Activated naive CD8-positive, alpha-beta T cell treated with anti-CD3 and anti-CD28 coated beads, Interleukin-2, amount 50 U/mL, for 24 hours (primary cell): ENCODE results near the gene CMSS1.

Source experiments
- ATAC-seq: fragments of 150-1000 bp; cut with Tn5 transposase; one replicate; pipeline ENCODE4 v1.10.0; 2021
- DNase-seq: peaks from one replicate; pipeline ENCODE4 v3.0.0; 2021
- H3K27ac Mint-ChIP-seq: one replicate; pipeline ENCODE4 v1.8.0; 2021; ENCODE audit warnings: mild to moderate bottlenecking, mixed read lengths
- H3K27me3 Mint-ChIP-seq: one replicate; pipeline ENCODE4 v1.8.0; 2021; ENCODE audit warnings: mixed read lengths
- H3K36me3 Mint-ChIP-seq: one replicate; pipeline ENCODE4 v1.8.0; 2021; ENCODE audit warnings: low read depth, mixed read lengths
- H3K4me1 Mint-ChIP-seq: one replicate; pipeline ENCODE4 v1.8.0; 2021; ENCODE audit warnings: mixed read lengths
- H3K4me3 Mint-ChIP-seq: one replicate; pipeline ENCODE4 v1.8.0; 2021; ENCODE audit warnings: mild to moderate bottlenecking, moderate library complexity, mixed read lengths
- H3K9me3 Mint-ChIP-seq: one replicate; pipeline ENCODE4 v1.8.0; 2021; ENCODE audit warnings: mixed read lengths

CMSS1 gene

GRCh38 chr3:99883693-99884092 lies 66.0 kb downstream of the CMSS1 start:
- Mint-ChIP-seq H3K4me1 (peaks cover 15% of the 10 kb centered on the region), H3K4me3 (no peak overlapping the region), H3K36me3 (peaks cover 11% of the 10 kb centered on the region), H3K27ac (no peak overlapping the region), H3K27me3 (no peaks in the 10 kb centered on the region), H3K9me3 (peaks cover 3% of the 10 kb centered on the region)
- DNase-seq (no peak), ATAC-seq (no peak)

- Mint-ChIP-seq H3K4me1 (peaks cover 15% of the 10 kb centered on the region), H3K27ac (no peak overlapping the region), H3K27me3 (no peaks in the 10 kb centered on the region), H3K36me3 (peaks cover 11% of the 10 kb centered on the region), H3K4me3 (no peak overlapping the region), H3K9me3 (peaks cover 3% of the 10 kb centered on the region)
- DNase-seq (no peak), ATAC-seq (no peak)
Measured at GRCh38 chr3:99884484-99884883, 66.8 kb downstream of the CMSS1 start.

DNA sequence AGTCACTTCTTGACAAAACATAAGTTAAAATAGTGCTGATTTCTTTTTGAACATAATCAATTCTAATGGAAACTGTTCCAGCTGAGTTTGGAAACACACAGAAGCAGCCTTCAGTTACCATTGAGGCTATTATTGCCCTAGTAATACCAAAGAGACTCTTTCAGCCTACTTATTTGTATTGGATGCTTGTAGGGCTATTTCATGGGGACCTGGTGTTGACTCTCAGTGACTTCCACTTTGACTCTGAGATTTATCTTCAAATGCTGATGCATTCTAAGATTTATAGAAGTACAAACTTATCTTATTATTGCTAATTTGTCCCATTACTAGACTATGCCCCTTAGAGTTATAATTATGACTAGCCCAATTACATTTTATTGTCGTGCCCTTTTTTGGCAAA lies 67.4 kb downstream of the CMSS1 start:
- H3K9me3 Mint-ChIP-seq: peaks cover 3% of the 10 kb centered on the region
- no peak overlapping the region for H3K27ac Mint-ChIP-seq
- H3K4me3 Mint-ChIP-seq: no peak overlapping the region
- no peak for ATAC-seq
- no peaks in the 10 kb centered on the region for H3K27me3 Mint-ChIP-seq
- no peak for DNase-seq
- H3K36me3 Mint-ChIP-seq: peaks cover 11% of the 10 kb centered on the region
- H3K4me1 Mint-ChIP-seq: peaks cover 15% of the 10 kb centered on the region

DNA sequence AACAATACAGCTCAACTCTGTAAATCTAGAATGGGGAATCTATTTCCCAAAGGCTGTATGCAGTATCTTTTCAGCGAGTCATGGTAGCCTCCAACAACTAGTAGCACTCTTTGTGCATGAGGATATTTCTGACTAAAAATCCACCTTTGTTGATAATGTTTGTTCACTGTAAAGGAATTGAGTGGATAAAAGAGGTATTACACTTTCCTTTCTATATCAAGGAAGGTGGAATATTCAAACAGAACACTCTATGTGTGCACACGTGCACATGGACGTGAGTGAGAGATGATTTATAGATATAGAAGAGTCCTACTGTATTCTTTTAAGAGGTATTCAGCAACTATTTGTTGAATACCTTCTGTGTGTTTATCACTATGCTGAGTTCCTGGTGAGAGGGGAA lies 68.2 kb downstream of the CMSS1 start:
- Mint-ChIP-seq H3K4me3 (no peak overlapping the region), H3K36me3 (peaks cover 11% of the 10 kb centered on the region), H3K27me3 (no peaks in the 10 kb centered on the region), H3K9me3 (peaks cover 3% of the 10 kb centered on the region), H3K27ac (no peak overlapping the region), H3K4me1 (peaks cover 15% of the 10 kb centered on the region)
- no peak for DNase-seq
- no peak for ATAC-seq

GRCh38 chr3:99891610-99892285 lies 74.1 kb downstream of the CMSS1 start:
- no peak for ATAC-seq
- no peak for DNase-seq
- Mint-ChIP-seq H3K4me1 (peaks cover 17% of the 10 kb centered on the region), H3K27ac (no peak overlapping the region), H3K27me3 (no peaks in the 10 kb centered on the region), H3K36me3 (peaks cover 11% of the 10 kb centered on the region), H3K9me3 (no peaks in the 10 kb centered on the region), H3K4me3 (no peak overlapping the region)

- Mint-ChIP-seq H3K36me3 (peaks cover 9% of the 10 kb centered on the region), H3K27ac (no peak overlapping the region), H3K4me1 (peaks cover 17% of the 10 kb centered on the region), H3K4me3 (no peak overlapping the region), H3K27me3 (no peaks in the 10 kb centered on the region), H3K9me3 (no peaks in the 10 kb centered on the region)
- DNase-seq (no peak), ATAC-seq (peak; percentile 65)
Measured at GRCh38 chr3:99892332-99892731, 74.7 kb downstream of the CMSS1 start.

- peaks cover 9% of the 10 kb centered on the region for H3K36me3 Mint-ChIP-seq
- H3K27me3 Mint-ChIP-seq: no peaks in the 10 kb centered on the region
- H3K9me3 Mint-ChIP-seq: no peaks in the 10 kb centered on the region
- H3K27ac Mint-ChIP-seq: no peak overlapping the region
- H3K4me1 Mint-ChIP-seq: peaks cover 17% of the 10 kb centered on the region
- no peak overlapping the region for H3K4me3 Mint-ChIP-seq
- no peak for ATAC-seq
- no peak for DNase-seq
Measured at GRCh38 chr3:99895131-99895696, 77.6 kb downstream of the CMSS1 start.

- Mint-ChIP-seq H3K36me3 (peaks cover 9% of the 10 kb centered on the region), H3K27me3 (no peaks in the 10 kb centered on the region), H3K9me3 (no peaks in the 10 kb centered on the region), H3K27ac (peak overlapping the region; percentile 19), H3K4me3 (no peak overlapping the region), H3K4me1 (peaks cover 17% of the 10 kb centered on the region)
- peak; percentile 63 for ATAC-seq
- DNase-seq: no peak
Measured at GRCh38 chr3:99895703-99896441, 78.2 kb downstream of the CMSS1 start.

- H3K9me3 Mint-ChIP-seq: no peaks in the 10 kb centered on the region
- peaks cover 21% of the 10 kb centered on the region for H3K4me1 Mint-ChIP-seq
- H3K4me3 Mint-ChIP-seq: no peak overlapping the region
- peak overlapping the region; percentile 19 for H3K27ac Mint-ChIP-seq
- DNase-seq (no peak), ATAC-seq (no peak)
- H3K36me3 Mint-ChIP-seq: peaks cover 9% of the 10 kb centered on the region
- no peaks in the 10 kb centered on the region for H3K27me3 Mint-ChIP-seq
Measured at GRCh38 chr3:99896482-99896881, 78.8 kb downstream of the CMSS1 start.

DNA sequence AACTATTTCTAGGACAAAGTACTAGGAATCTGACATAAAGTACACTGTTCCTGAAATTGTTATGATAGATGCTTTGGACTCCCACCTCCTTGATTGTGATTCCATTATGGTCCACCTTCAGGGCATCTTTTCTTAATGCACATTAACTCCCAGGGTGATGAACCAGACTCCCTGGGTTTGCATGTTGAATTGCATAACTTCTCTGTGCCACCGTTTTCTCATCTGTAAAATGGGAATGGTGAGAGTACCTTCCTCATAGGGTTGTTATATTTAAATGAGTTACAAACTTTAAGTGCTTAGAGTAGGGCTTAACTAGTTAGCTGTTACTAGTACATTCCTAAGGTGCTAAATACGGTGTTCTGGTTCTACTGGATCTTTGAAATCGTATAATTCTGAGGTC lies 81.9 kb downstream of the CMSS1 start:
- no peaks in the 10 kb centered on the region for H3K9me3 Mint-ChIP-seq
- H3K27ac Mint-ChIP-seq: no peak overlapping the region
- ATAC-seq: no peak
- DNase-seq: no peak
- H3K27me3 Mint-ChIP-seq: no peaks in the 10 kb centered on the region
- H3K36me3 Mint-ChIP-seq: peaks cover 6% of the 10 kb centered on the region
- H3K4me3 Mint-ChIP-seq: no peak overlapping the region
- peaks cover 25% of the 10 kb centered on the region for H3K4me1 Mint-ChIP-seq

GRCh38 chr3:99900248-99900647 lies 82.6 kb downstream of the CMSS1 start:
- Mint-ChIP-seq H3K4me1 (peaks cover 23% of the 10 kb centered on the region), H3K36me3 (peaks cover 12% of the 10 kb centered on the region), H3K9me3 (no peaks in the 10 kb centered on the region), H3K27ac (no peak overlapping the region), H3K27me3 (no peaks in the 10 kb centered on the region), H3K4me3 (no peak overlapping the region)
- DNase-seq (no peak), ATAC-seq (no peak)

GRCh38 chr3:99901200-99901926 lies 83.7 kb downstream of the CMSS1 start:
- no peak for ATAC-seq
- no peak for DNase-seq
- Mint-ChIP-seq H3K27me3 (no peaks in the 10 kb centered on the region), H3K4me3 (no peak overlapping the region), H3K4me1 (peaks cover 12% of the 10 kb centered on the region), H3K27ac (no peak overlapping the region), H3K9me3 (no peaks in the 10 kb centered on the region), H3K36me3 (peaks cover 10% of the 10 kb centered on the region)

GRCh38 chr3:99902091-99902490 lies 84.4 kb downstream of the CMSS1 start:
- peaks cover 11% of the 10 kb centered on the region for H3K4me1 Mint-ChIP-seq
- DNase-seq (no peak), ATAC-seq (no peak)
- H3K9me3 Mint-ChIP-seq: no peaks in the 10 kb centered on the region
- H3K27ac Mint-ChIP-seq: no peak overlapping the region
- no peak overlapping the region for H3K4me3 Mint-ChIP-seq
- H3K36me3 Mint-ChIP-seq: peaks cover 10% of the 10 kb centered on the region
- no peaks in the 10 kb centered on the region for H3K27me3 Mint-ChIP-seq

DNA sequence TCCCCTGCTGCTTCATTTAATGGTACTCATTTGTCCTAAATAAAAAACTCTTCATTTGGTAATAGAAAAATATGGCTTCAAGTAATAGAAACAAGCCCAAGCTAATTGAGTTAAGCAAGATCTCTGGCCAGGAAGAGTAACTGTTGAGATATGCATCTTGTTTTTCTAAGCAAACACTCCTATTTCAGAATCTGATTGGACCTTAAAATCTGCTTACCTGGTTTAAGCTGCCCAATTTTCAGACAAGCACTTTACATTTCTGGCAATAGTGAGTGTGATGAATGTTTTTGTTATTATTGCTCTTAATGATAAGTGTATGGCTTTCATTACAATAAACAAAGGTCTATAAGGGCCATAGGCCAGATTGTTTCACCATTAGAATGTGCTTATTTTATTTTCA lies 86.2 kb downstream of the CMSS1 start:
- no peak for DNase-seq
- Mint-ChIP-seq H3K36me3 (peaks cover 7% of the 10 kb centered on the region), H3K4me1 (peaks cover 11% of the 10 kb centered on the region), H3K4me3 (no peak overlapping the region), H3K9me3 (no peaks in the 10 kb centered on the region), H3K27ac (no peak overlapping the region), H3K27me3 (no peaks in the 10 kb centered on the region)
- no peak for ATAC-seq
